H1 (cell line): ENCODE data around the gene PLEKHG2. TPM values are rescaled to one million over a fixed set of nuclear protein-coding genes. Genes with fewer than 3 reads are reported as not detected.

Experiments used
- CTCF ChIA-PET: fragments of 300-600 bp; sonication (Branson Sonifier 250); formaldehyde crosslinking; loops from one replicate; lab custom pipeline; 2021; ENCODE audit not compliant: partially characterized antibody; lab: Charles Lee
- POLR2A ChIA-PET: fragments of 300-600 bp; sonication (Branson Sonifier 250); formaldehyde crosslinking; loops from one replicate; lab custom pipeline; 2021; ENCODE audit warnings: inconsistent platforms; ENCODE audit not compliant: partially characterized antibody; lab: Charles Lee
- DNase-seq, 2 experiments: peaks; one replicate each; pipeline versions ENCODE4 v3.0.0 to v3.0.0-alpha.2; 2010 to 2022; ENCODE audit warnings: low spot score in 2 of 2, low read depth in 1 of 2, mixed read lengths in 1 of 2
- FAIRE-seq: peaks from 2 replicates; lab custom pipeline; 2011; peaks lifted over from hg19 to GRCh38; lab: Jason Lieb, UNC
- H2AFZ ChIP-seq: 2 replicates; pipeline ENCODE4 v1.8.1; 2012; ENCODE audit warnings: low read length, inconsistent platforms
- H2AK5ac ChIP-seq: 2 replicates; pipeline ENCODE4 v1.6.1; 2013; ENCODE audit warnings: low read depth, low read length
- H2BK120ac ChIP-seq: replicated peaks from 2 replicates; pipeline ENCODE3; 2013; ENCODE audit warnings: low read depth, low read length, inconsistent platforms
- H2BK12ac ChIP-seq: 2 replicates; pipeline ENCODE4 v1.6.1; 2013; ENCODE audit warnings: low read depth, low read length
- H2BK15ac ChIP-seq: 2 replicates; pipeline ENCODE4 v1.6.1; 2013; ENCODE audit warnings: low read length
- H2BK20ac ChIP-seq: 2 replicates; pipeline ENCODE4 v1.6.1; 2013; ENCODE audit warnings: low read length
- H2BK5ac ChIP-seq: 2 replicates; pipeline ENCODE4 v1.6.1; 2013; ENCODE audit warnings: low read depth, low read length
- H3K14ac ChIP-seq: 2 replicates; pipeline ENCODE4 v1.6.1; 2013; ENCODE audit warnings: inconsistent platforms; ENCODE audit not compliant: insufficient read length
- H3K18ac ChIP-seq: 2 replicates; pipeline ENCODE4 v1.6.1; 2013; ENCODE audit warnings: low read length; ENCODE audit errors: extremely low read depth
- H3K23ac ChIP-seq: 2 replicates; pipeline ENCODE4 v1.6.1; 2013; ENCODE audit warnings: inconsistent platforms; ENCODE audit not compliant: insufficient read length
- H3K23me2 ChIP-seq: 2 replicates; pipeline ENCODE4 v1.6.1; 2013; ENCODE audit warnings: low read depth, low read length
- H3K27ac ChIP-seq: 2 replicates; pipeline ENCODE4 v1.6.1; 2011; ENCODE audit warnings: low read depth, low read length, inconsistent platforms
- H3K27me3 ChIP-seq, 4 experiments: replicated peaks in 1 of 4; 1 replicate in 1 of 4; 2 replicates in 3 of 4; pipeline versions ENCODE4 v1.6.1 to v1.8.1; 2011 to 2013; ENCODE audit warnings: low read length in 3 of 4, mild to moderate bottlenecking in 3 of 4, inconsistent platforms in 2 of 4, mixed read lengths in 2 of 4, moderate library complexity in 1 of 4; ENCODE audit not compliant: control insufficient read depth in 3 of 4, insufficient read depth in 3 of 4; ENCODE audit errors: extremely low read depth in 1 of 4
- H3K36me3 ChIP-seq, 4 experiments: 2 replicates each; pipeline versions ENCODE4 v1.6.1 to v1.8.1; 2011 to 2013; ENCODE audit warnings: mild to moderate bottlenecking in 4 of 4, low read length in 3 of 4, moderate library complexity in 2 of 4, control low read depth in 1 of 4, inconsistent platforms in 1 of 4; ENCODE audit not compliant: insufficient read depth in 4 of 4, control insufficient read depth in 2 of 4
- H3K4ac ChIP-seq: replicated peaks from 2 replicates; pipeline ENCODE3; 2013; ENCODE audit warnings: low read length, low read depth, mixed read lengths, inconsistent platforms; ENCODE audit not compliant: insufficient read length
- H3K4me1 ChIP-seq, 4 experiments: replicated peaks in 1 of 4; 1 replicate in 1 of 4; 2 replicates in 3 of 4; pipeline versions ENCODE4 v1.6.1 to v1.8.1; 2011 to 2013; ENCODE audit warnings: low read length in 3 of 4, inconsistent platforms in 2 of 4, mixed read lengths in 1 of 4; ENCODE audit not compliant: insufficient read depth in 4 of 4, control insufficient read depth in 3 of 4
- H3K4me2 ChIP-seq, 2 experiments: 2 replicates each; pipeline versions ENCODE4 v1.6.1 to v1.8.1; 2011 to 2013; ENCODE audit warnings: low read depth in 2 of 2, low read length in 2 of 2, control low read depth in 1 of 2, inconsistent platforms in 1 of 2, mild to moderate bottlenecking in 1 of 2; ENCODE audit not compliant: insufficient read depth in 1 of 2
- H3K4me3 ChIP-seq, 4 experiments: fragments of 200-600, 300-600 bp in 1 of 4; sonication (generic), shearing (Covaris generic), sonication (Bioruptor Twin) in 1 of 4; 2 replicates each; pipeline versions ENCODE4 v1.5.1 to v1.8.1; 2011 to 2016; ENCODE audit warnings: low read length in 4 of 4, low read depth in 3 of 4, control low read depth in 2 of 4, inconsistent platforms in 2 of 4, mild to moderate bottlenecking in 2 of 4, mixed read lengths in 1 of 4, moderate library complexity in 1 of 4; ENCODE audit not compliant: insufficient read depth in 2 of 4; ENCODE audit errors: extremely low read depth in 1 of 4
- H3K56ac ChIP-seq: replicated peaks from 2 replicates; pipeline ENCODE3; 2013; ENCODE audit warnings: low read depth, mild to moderate bottlenecking, mixed read lengths, low read length, inconsistent platforms; ENCODE audit not compliant: insufficient read length
- H3K79me1 ChIP-seq: 2 replicates; pipeline ENCODE4 v1.6.1; 2013; ENCODE audit warnings: low read depth, low read length, control low read depth
- H3K79me2 ChIP-seq, 2 experiments: 2 replicates each; pipeline versions ENCODE4 v1.6.1 to v1.8.1; 2012 to 2013; ENCODE audit warnings: low read length in 2 of 2, mild to moderate bottlenecking in 2 of 2, inconsistent platforms in 1 of 2; ENCODE audit not compliant: insufficient read depth in 2 of 2, control insufficient read depth in 1 of 2
- H3K9ac ChIP-seq, 4 experiments: replicated peaks in 1 of 4; 1 replicate in 1 of 4; 2 replicates in 3 of 4; pipeline versions ENCODE4 v1.6.1 to v1.8.1; 2011 to 2013; ENCODE audit warnings: low read depth in 3 of 4, low read length in 3 of 4, control low read depth in 2 of 4, mild to moderate bottlenecking in 2 of 4, moderate library complexity in 2 of 4, inconsistent platforms in 1 of 4; ENCODE audit errors: extremely low read depth in 1 of 4
- H3K9me3 ChIP-seq, 2 experiments: 2 replicates each; pipeline versions ENCODE4 v1.6.1 to v1.8.1; 2012 to 2013; ENCODE audit warnings: mild to moderate bottlenecking in 2 of 2, moderate library complexity in 2 of 2, control low read depth in 1 of 2, inconsistent platforms in 1 of 2, low read depth in 1 of 2, low read length in 1 of 2, mixed read lengths in 1 of 2; ENCODE audit not compliant: insufficient read depth in 2 of 2
- H4K20me1 ChIP-seq, 2 experiments: replicated peaks in 1 of 2; 2 replicates each; pipeline versions ENCODE3 to v1.8.1; 2011 to 2013; ENCODE audit warnings: inconsistent platforms in 2 of 2, low read length in 2 of 2, mild to moderate bottlenecking in 1 of 2; ENCODE audit not compliant: insufficient read depth in 2 of 2, control insufficient read depth in 1 of 2
- H4K5ac ChIP-seq: 2 replicates; pipeline ENCODE4 v1.6.1; 2013; ENCODE audit warnings: low read length, low read depth, mixed read lengths, inconsistent platforms; ENCODE audit not compliant: insufficient read length
- H4K8ac ChIP-seq: 2 replicates; pipeline ENCODE4 v1.8.0; 2013; ENCODE audit warnings: mild to moderate bottlenecking, moderate library complexity, low read length, inconsistent platforms; ENCODE audit not compliant: insufficient read depth; ENCODE audit errors: extremely low read depth
- H4K91ac ChIP-seq: replicated peaks from 2 replicates; pipeline ENCODE3; 2013; ENCODE audit warnings: low read length, mixed read lengths, inconsistent platforms; ENCODE audit not compliant: insufficient read length
- NANOG ChIP-seq: IDR thresholded peaks from 2 replicates; pipeline ENCODE4 v1.6.1; 2011; ENCODE audit warnings: low read length, low read depth, mild to moderate bottlenecking, inconsistent platforms; ENCODE audit not compliant: insufficient read depth, poor library complexity, severe bottlenecking
- NRF1 ChIP-seq: IDR thresholded peaks from 2 replicates; pipeline ENCODE4 v1.6.1; 2011; ENCODE audit warnings: mild to moderate bottlenecking, low read depth, low read length, improper control_type of control experiment
- PHF8 ChIP-seq: fragments of 200-600 bp; sonication (generic); conservative IDR thresholded peaks from 2 replicates; pipeline ENCODE4 v1.7.1; 2012; ENCODE audit warnings: low read depth, mild to moderate bottlenecking, inconsistent platforms, low read length, moderate library complexity
- RXRA ChIP-seq: IDR thresholded peaks from 2 replicates; pipeline ENCODE4 v1.6.1; 2011; ENCODE audit warnings: low read depth, mild to moderate bottlenecking, low read length, moderate library complexity; ENCODE audit not compliant: insufficient read depth
- SAP30 ChIP-seq: fragments of 300-600 bp; sonication (generic); IDR thresholded peaks from 2 replicates; pipeline ENCODE4 v1.7.1; 2012; ENCODE audit warnings: low read length, moderate library complexity, mild to moderate bottlenecking, inconsistent platforms; ENCODE audit not compliant: insufficient read depth, insufficient replicate concordance
- SIRT6 ChIP-seq: IDR thresholded peaks from one replicate; pipeline ENCODE4 v1.7.1; 2012; ENCODE audit warnings: low read length, inconsistent platforms
- TAF1 ChIP-seq: IDR thresholded peaks from 2 replicates; pipeline ENCODE4 v1.6.1; 2011; ENCODE audit warnings: mild to moderate bottlenecking, low read depth, low read length
- TEAD4 ChIP-seq: IDR thresholded peaks from 2 replicates; pipeline ENCODE4 v1.6.1; 2012; ENCODE audit warnings: low read depth, low read length, inconsistent platforms, mixed read lengths
- YY1 ChIP-seq: IDR thresholded peaks from 2 replicates; pipeline ENCODE4 v1.6.1; 2011; ENCODE audit warnings: low read depth, mild to moderate bottlenecking, low read length
- WGBS, 2 experiments: shearing (Covaris generic) in 1 of 2; methylation state at CpG; one replicate each; pipeline versions ENCODE4 v1.1.6 to v1.1.7; 2013 to 2015; ENCODE audit warnings: low lambda C conversion rate in 2 of 2, mixed read lengths in 2 of 2, inconsistent platforms in 1 of 2, low coverage in 1 of 2, missing lambda C conversion rate in 1 of 2; ENCODE audit not compliant: insufficient replicate concordance in 2 of 2, insufficient coverage in 1 of 2, insufficient read length in 1 of 2; ENCODE audit errors: extremely low coverage in 1 of 2, missing lambda C conversion rate in 1 of 2; 5-methylcytosine and 5-hydroxymethylcytosine counted together
- polyA plus RNA-seq, 7 experiments: library from polyadenylated mRNA; depleted of rRNA in 3 of 7; stranded (reverse) in 5 of 7; unstranded in 2 of 7; fragments of >200 nt in 5 of 7; fragments of 200-250 nt in 2 of 7; gene quantifications; 1 replicate in 5 of 7; 2 replicates in 1 of 7; 4 replicates in 1 of 7; pipeline versions ENCODE4 v1.2.1 to v1.2.3, GENCODE V29; 2011 to 2013; ENCODE audit warnings: missing spikeins in 2 of 7, mixed read lengths in 2 of 7
- total RNA-seq: library from RNA; stranded (reverse); fragmentation: NEBNext Ultra II Directional; extraction: Animal tissue kit (Norgen Biotek cat#: 25700); gene quantifications from 2 replicates; pipeline ENCODE4 v1.2.1, GENCODE V29; 2021

PLEKHG2 gene
- total and polyA plus RNA-seq, 2 of the 8 experiments (the other 6 are each of a cell fraction or from before 2014, with no cell fraction given): 16.9 to 65.7 TPM

- FAIRE-seq (no peak), DNase-seq (no peak)
- Histone ChIP-seq H2BK5ac (no peak overlapping the region), H3K23me2 (peaks cover 12% of the 10 kb centered on the region; the same call in 1 of the 2 replicates), H3K56ac (no peak overlapping the region), H4K91ac (no peak overlapping the region), H3K4me1 (peaks cover 6 to 21% (median 14%) of the 10 kb centered on the region in 4 experiments), H4K8ac (0 out of 2 replicates have a peak overlapping the region, but pooled peaks have one; percentile 12), H3K27ac (no peak overlapping the region), H3K18ac (no peak overlapping the region), H2BK120ac (no peak overlapping the region), H3K4me2 (no peak overlapping the region), H3K79me1 (no peaks in the 10 kb centered on the region), H2BK15ac (no peak overlapping the region), H2AFZ (no peak overlapping the region), H3K23ac (no peak overlapping the region), H2BK20ac (no peak overlapping the region), H4K20me1 (peaks cover 2 to 7% of the 10 kb centered on the region in 2 experiments), H3K4ac (no peak overlapping the region), H3K36me3 (peaks cover 0 to 4% (median 2%) of the 10 kb centered on the region in 4 experiments; a peak in 2 of 8 replicates), H3K4me3 (no peak overlapping the region), H3K9ac (no peak overlapping the region), H4K5ac (no peak overlapping the region), H2AK5ac (no peak overlapping the region), H3K9me3 (no peaks in the 10 kb centered on the region), H3K79me2 (no peaks in the 10 kb centered on the region), H3K14ac (no peak overlapping the region), H3K27me3 (no peaks in the 10 kb centered on the region), H2BK12ac (0 out of 2 replicates have a peak overlapping the region, but pooled peaks have one; percentile 75)
- WGBS, 2 experiments: 99% methylated on average over 4 of the region's 4 CpGs; no CpG with 5 or more reads in 1 of the 2 experiments
- POLR2A ChIA-PET: interaction anchor here (1.1 to 14.3 kb wide), 9 partner anchors 5 to 57 kb away, joined by 3 to 234 read pairs (median 22); partner anchors contain the start of genes MED29, PAF1, PLEKHG2 and RPS16
- CTCF ChIA-PET: interaction anchor here (1.0 to 9.5 kb wide), 3 partner anchors 10 to 15 kb away, joined by 3 to 128 read pairs (median 4); partner anchors contain the start of gene PLEKHG2
- TF ChIP-seq SAP30 (no peak), PHF8 (no peak), TAF1 (no peak), TEAD4 (no peak), NANOG (no peak), RXRA (no peak), SIRT6 (no peak), YY1 (no peak), NRF1 (no peak)
- TF ChIP-seq, all 59 proteins: peak for 0
Measured at GRCh38 chr19:39399668-39400050, 12.8 kb upstream of the PLEKHG2 start.
